Thyroid gland (tissue), 4 donors: ENCODE measurements around the gene GPC5. TPM values are rescaled to one million over a fixed set of nuclear protein-coding genes. Genes with fewer than 3 reads are reported as not detected.

Experiments
- DNase-seq, 2 donors: peaks; one replicate each; pipeline ENCODE4 v3.0.0-alpha.2; 2019
- H3K27ac ChIP-seq, 3 donors: fragments of 200-600 bp; sonication (generic); 1 replicate in 2 of 3; 2 replicates in 1 of 3; pipeline ENCODE4 v1.5.1; 2016 to 2019; ENCODE audit warnings: mild to moderate bottlenecking in 1 of 3, moderate library complexity in 1 of 3
- H3K27me3 ChIP-seq: fragments of 200-600 bp; sonication (generic); one replicate; pipeline ENCODE4 v1.5.1; 2019
- H3K36me3 ChIP-seq, 2 donors: fragments of 200-600 bp; sonication (generic); one replicate each; pipeline ENCODE4 v1.5.1; 2016 to 2019
- H3K4me1 ChIP-seq, 2 donors: fragments of 200-600 bp; sonication (generic); one replicate each; pipeline ENCODE4 v1.5.1; 2017 to 2019
- H3K4me3 ChIP-seq, 3 donors: fragments of 200-600 bp; sonication (generic); replicated peaks in 1 of 3; 1 replicate in 2 of 3; 2 replicates in 1 of 3; pipeline ENCODE4 v1.5.1; 2016; ENCODE audit warnings: mild to moderate bottlenecking in 1 of 3
- H3K9me3 ChIP-seq: fragments of 200-600 bp; sonication (generic); one replicate; pipeline ENCODE4 v1.5.1; 2017
- POLR2A ChIP-seq, 2 donors: fragments of 450-650 bp; IDR thresholded peaks; one replicate each; pipeline ENCODE4 v1.6.1; 2017; ENCODE audit warnings: antibody characterized with exemption in 2 of 2, mild to moderate bottlenecking in 2 of 2, moderate library complexity in 1 of 2
- WGBS, 2 donors: methylation state at CpG; one replicate each; pipeline ENCODE4 v1.1.5; 2017; 5-methylcytosine and 5-hydroxymethylcytosine counted together
- intact Hi-C: fragments of 100-400 bp; cut with DNase I; formaldehyde crosslinking; loops from one replicate; pipeline ENCODE4 v1.15.1; 2023
- total RNA-seq, 4 donors: library from RNA; depleted of rRNA; stranded (reverse); fragments of >200 nt; gene quantifications; one replicate each; pipeline ENCODE4 v1.2.3, GENCODE V29; 2016
- TF ChIP-seq, protein P1 (sequence below), 6 experiments: fragments of 200-600 bp in 3 of 6; fragments of 450-650 bp in 3 of 6; sonication (generic) in 3 of 6; IDR thresholded peaks; one replicate each; pipeline ENCODE4 v1.5.1; 2016 to 2019; ENCODE audit warnings: antibody characterized with exemption in 6 of 6, mild to moderate bottlenecking in 2 of 6, inconsistent platforms in 1 of 6, moderate library complexity in 1 of 6

GPC5 gene
- total RNA-seq, 4 donors from 2014 or later, result 0.67 to 2.3 (median 1.3) TPM

DNA sequence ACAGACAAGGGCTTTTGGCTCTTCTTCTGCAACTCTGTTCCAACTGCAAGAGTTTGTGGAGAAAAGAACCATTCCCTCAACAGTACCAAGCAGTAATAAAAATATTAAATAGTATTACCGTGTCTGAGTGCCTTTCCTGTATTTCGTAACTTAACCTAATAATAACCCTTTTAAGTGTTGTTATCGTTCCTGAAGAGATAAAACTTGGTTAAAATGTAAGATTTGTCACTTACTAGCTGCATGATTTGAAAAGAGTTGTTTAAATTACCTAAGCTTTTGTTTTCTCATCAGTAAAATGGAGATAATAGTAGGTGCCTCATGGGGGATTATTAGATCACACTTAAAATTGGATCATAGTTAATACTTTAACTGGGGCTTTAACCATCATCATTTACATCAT, 447.2 kb downstream of the GPC5 start:
- Histone ChIP-seq H3K4me1 (no peaks in the 10 kb centered on the region), H3K27me3 (no peaks in the 10 kb centered on the region), H3K27ac (no peak overlapping the region), H3K9me3 (no peaks in the 10 kb centered on the region), H3K4me3 (no peak overlapping the region), H3K36me3 (no peaks in the 10 kb centered on the region)
- DNase-seq, result no peak
- 70 to 76% methylated on average over 3 of the region's 3 CpGs for WGBS, 2 donors
- TF ChIP-seq, protein P1, sequence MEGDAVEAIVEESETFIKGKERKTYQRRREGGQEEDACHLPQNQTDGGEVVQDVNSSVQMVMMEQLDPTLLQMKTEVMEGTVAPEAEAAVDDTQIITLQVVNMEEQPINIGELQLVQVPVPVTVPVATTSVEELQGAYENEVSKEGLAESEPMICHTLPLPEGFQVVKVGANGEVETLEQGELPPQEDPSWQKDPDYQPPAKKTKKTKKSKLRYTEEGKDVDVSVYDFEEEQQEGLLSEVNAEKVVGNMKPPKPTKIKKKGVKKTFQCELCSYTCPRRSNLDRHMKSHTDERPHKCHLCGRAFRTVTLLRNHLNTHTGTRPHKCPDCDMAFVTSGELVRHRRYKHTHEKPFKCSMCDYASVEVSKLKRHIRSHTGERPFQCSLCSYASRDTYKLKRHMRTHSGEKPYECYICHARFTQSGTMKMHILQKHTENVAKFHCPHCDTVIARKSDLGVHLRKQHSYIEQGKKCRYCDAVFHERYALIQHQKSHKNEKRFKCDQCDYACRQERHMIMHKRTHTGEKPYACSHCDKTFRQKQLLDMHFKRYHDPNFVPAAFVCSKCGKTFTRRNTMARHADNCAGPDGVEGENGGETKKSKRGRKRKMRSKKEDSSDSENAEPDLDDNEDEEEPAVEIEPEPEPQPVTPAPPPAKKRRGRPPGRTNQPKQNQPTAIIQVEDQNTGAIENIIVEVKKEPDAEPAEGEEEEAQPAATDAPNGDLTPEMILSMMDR (IDR thresholded peaks at IDR 0.05), result no peak
- TF ChIP-seq POLR2A (IDR thresholded peaks at IDR 0.05), result no peak
- intact Hi-C loops, result no loop called here

DNA sequence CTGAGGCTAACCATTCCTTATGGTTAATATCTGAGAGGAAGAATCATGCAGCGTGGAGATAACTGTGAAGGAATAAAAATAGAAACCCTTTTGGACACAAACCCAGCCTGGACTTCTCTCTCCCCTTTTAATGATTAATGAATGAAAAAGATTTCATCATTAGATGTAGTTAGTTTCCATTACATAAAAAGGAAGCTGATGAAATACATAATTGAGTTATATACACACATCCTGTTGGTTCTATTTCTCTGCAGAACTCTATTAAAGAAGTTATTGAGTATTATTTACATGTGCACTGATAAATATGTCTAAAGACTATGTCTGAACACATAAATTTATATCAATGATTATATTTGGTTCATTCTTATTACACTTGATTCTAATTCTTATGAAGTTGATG, 465.3 kb downstream of the GPC5 start:
- Histone ChIP-seq H3K4me3 (no peak overlapping the region), H3K27ac (no peak overlapping the region), H3K27me3 (no peaks in the 10 kb centered on the region), H3K9me3 (no peaks in the 10 kb centered on the region), H3K4me1 (no peaks in the 10 kb centered on the region), H3K36me3 (no peaks in the 10 kb centered on the region)
- no peak for DNase-seq
- intact Hi-C loops, result no loop called here
- WGBS, 2 donors, result 70 to 80% methylated on average over 1 of the region's 1 CpG
- TF ChIP-seq POLR2A (IDR thresholded peaks at IDR 0.05), result no peak
- TF ChIP-seq, protein P1 (IDR thresholded peaks at IDR 0.05), result no peak

DNA sequence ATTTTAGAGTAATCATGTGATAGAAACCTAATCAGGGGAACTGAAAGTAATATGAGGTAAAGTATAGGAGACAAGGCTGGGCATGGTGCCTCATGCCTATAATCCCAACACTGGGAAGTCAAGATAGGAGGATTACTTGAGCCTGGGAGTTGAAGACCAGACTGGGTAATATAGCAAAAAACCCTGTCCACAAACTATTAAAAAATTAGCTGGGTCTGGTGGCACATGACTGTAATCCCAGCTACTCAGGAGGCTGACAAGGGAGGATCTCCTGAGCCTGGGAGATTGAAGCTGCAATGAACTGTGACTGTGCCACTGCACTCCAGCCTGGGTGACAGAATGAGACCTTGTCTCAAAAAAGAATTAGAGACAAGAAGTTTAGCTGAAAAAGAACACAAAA, 469.9 kb downstream of the GPC5 start:
- TF ChIP-seq, protein P1 (IDR thresholded peaks at IDR 0.05), result no peak
- TF ChIP-seq POLR2A (IDR thresholded peaks at IDR 0.05), result no peak
- intact Hi-C loops, result no loop called here
- Histone ChIP-seq H3K36me3 (no peaks in the 10 kb centered on the region), H3K27me3 (no peaks in the 10 kb centered on the region), H3K27ac (no peak overlapping the region), H3K4me3 (no peak overlapping the region), H3K4me1 (no peaks in the 10 kb centered on the region), H3K9me3 (no peaks in the 10 kb centered on the region)
- no peak for DNase-seq

DNA sequence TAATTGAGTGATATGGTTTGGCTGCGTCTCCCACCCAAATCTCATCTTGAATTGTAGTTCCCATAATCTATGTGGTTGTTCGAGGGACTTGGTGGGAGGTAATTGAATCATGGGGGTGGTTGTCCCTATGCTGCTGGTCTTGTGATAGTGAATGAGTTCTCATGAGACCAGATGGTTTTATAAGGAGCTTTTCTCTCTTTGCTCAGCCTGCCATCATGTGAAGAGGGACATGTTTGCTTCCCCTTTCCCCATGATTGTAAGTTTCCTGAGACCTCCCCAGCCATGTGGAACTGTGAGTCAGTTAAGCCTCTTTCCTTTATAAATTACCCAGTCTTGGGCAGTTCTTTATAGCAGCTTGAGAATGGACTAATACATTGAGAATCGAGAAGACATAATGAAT, 480.1 kb downstream of the GPC5 start:
- no peak overlapping the region for H3K27ac ChIP-seq
- H3K4me1 ChIP-seq, result no peaks in the 10 kb centered on the region
- H3K4me3 ChIP-seq, result no peak overlapping the region
- WGBS, 2 donors, result 89 to 92% methylated on average over 3 of the region's 3 CpGs
- no peaks in the 10 kb centered on the region for H3K36me3 ChIP-seq
- no peaks in the 10 kb centered on the region for H3K9me3 ChIP-seq
- DNase-seq, result no peak
- intact Hi-C loops, result no loop called here
- TF ChIP-seq POLR2A (IDR thresholded peaks at IDR 0.05), result no peak
- TF ChIP-seq, protein P1 (IDR thresholded peaks at IDR 0.05), result no peak
- H3K27me3 ChIP-seq, result no peaks in the 10 kb centered on the region

DNA sequence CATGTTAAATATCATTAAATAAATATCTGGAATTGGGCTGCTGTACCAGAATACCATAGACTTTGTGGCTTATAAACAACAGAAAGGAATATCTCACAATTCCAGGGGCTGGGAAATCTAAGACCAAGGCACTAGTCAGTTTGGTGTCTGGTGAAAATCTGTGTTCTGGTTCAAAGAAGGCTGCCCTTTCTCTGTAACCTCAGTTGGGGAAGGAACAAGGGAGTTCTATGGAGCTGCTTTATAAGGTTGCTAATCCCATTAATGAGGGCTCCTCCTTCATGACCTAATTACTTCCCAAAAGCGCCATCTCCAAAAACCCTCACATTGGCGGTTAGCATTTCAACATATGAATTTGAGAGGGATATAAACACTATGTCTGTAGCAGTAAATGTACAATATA, 480.9 kb downstream of the GPC5 start:
- H3K36me3 ChIP-seq, result no peaks in the 10 kb centered on the region
- H3K4me3 ChIP-seq, result no peak overlapping the region
- no peak overlapping the region for H3K27ac ChIP-seq
- no peaks in the 10 kb centered on the region for H3K9me3 ChIP-seq
- TF ChIP-seq POLR2A (IDR thresholded peaks at IDR 0.05), result no peak
- TF ChIP-seq, protein P1 (IDR thresholded peaks at IDR 0.05), result no peak
- 96 to 98% methylated on average over 2 of the region's 2 CpGs for WGBS, 2 donors
- no peaks in the 10 kb centered on the region for H3K27me3 ChIP-seq
- intact Hi-C loops, result no loop called here
- H3K4me1 ChIP-seq, result no peaks in the 10 kb centered on the region
- DNase-seq, result no peak
